B cell (primary cell): ENCODE data around the gene CACNB2. TPM values are rescaled to one million over a fixed set of nuclear protein-coding genes. Genes with fewer than 3 reads are reported as not detected.

Experiments used
- ATAC-seq: fragments of 200-7000 bp; cut with Tn5 transposase; one replicate; pipeline ENCODE4 v1.10.0; 2021; ENCODE audit warnings: low read depth, mild to moderate bottlenecking, moderate number of reproducible peaks, moderate library complexity
- CTCF ChIA-PET: fragments of 350-600 bp; sonication (Branson Sonifier 250); formaldehyde crosslinking; loops from one replicate; lab custom pipeline; 2021; ENCODE audit warnings: antibody characterized with exemption, inconsistent platforms; lab: Charles Lee
- POLR2A ChIA-PET: fragments of 350-600 bp; sonication (Branson Sonifier 250); formaldehyde crosslinking; loops from one replicate; lab custom pipeline; 2021; ENCODE audit warnings: antibody characterized with exemption; lab: Charles Lee
- DNase-seq: peaks from one replicate; pipeline ENCODE4 v3.0.0; 2013
- H2AFZ ChIP-seq: 2 replicates; pipeline ENCODE4 v1.6.1; 2012; ENCODE audit warnings: mild to moderate bottlenecking, low read depth, low read length; ENCODE audit not compliant: insufficient read depth, poor library complexity, severe bottlenecking
- H3K27ac ChIP-seq, 2 donors: 1 replicate in 1 of 2; 2 replicates in 1 of 2; pipeline ENCODE4 v1.5.1; 2012 to 2013; ENCODE audit warnings: low read length in 2 of 2, mild to moderate bottlenecking in 2 of 2, moderate library complexity in 1 of 2
- H3K27me3 ChIP-seq, 4 experiments: fragments of 200-600 bp in 1 of 4; sonication (generic) in 1 of 4; replicated peaks in 1 of 4; 1 replicate in 2 of 4; 2 replicates in 2 of 4; pipeline versions ENCODE4 v1.6.1 to v1.7.0; 2013 to 2016; ENCODE audit warnings: low read length in 3 of 4, mild to moderate bottlenecking in 2 of 4, mixed read lengths in 1 of 4, moderate library complexity in 1 of 4; ENCODE audit not compliant: insufficient read depth in 4 of 4, control insufficient read depth in 3 of 4; ENCODE audit errors: control extremely low read depth in 1 of 4
- H3K36me3 ChIP-seq, 2 experiments: replicated peaks in 1 of 2; 1 replicate in 1 of 2; 2 replicates in 1 of 2; pipeline versions ENCODE4 v1.6.1 to v1.7.1; 2013; ENCODE audit warnings: low read length in 1 of 2; ENCODE audit not compliant: insufficient read depth in 2 of 2, control insufficient read depth in 1 of 2; ENCODE audit errors: control extremely low read depth in 1 of 2, extremely low read depth in 1 of 2
- H3K4me1 ChIP-seq, 2 donors: fragments of 200-600 bp in 1 of 2; sonication (generic) in 1 of 2; 1 replicate in 1 of 2; 2 replicates in 1 of 2; pipeline versions ENCODE4 v1.5.1 to v1.6.1; 2013 to 2017; ENCODE audit warnings: low read length in 2 of 2; ENCODE audit not compliant: control insufficient read depth in 2 of 2, insufficient read depth in 2 of 2
- H3K4me2 ChIP-seq: replicated peaks from 2 replicates; pipeline ENCODE3; 2012; ENCODE audit warnings: mild to moderate bottlenecking, low read depth, low read length; ENCODE audit not compliant: poor library complexity, severe bottlenecking
- H3K4me3 ChIP-seq, 5 experiments: fragments of 200-600 bp in 1 of 5; sonication (generic) in 1 of 5; 1 replicate in 3 of 5; 2 replicates in 2 of 5; pipeline versions ENCODE4 v1.5.1 to v1.7.0; 2011 to 2016; ENCODE audit warnings: low read length in 4 of 5, mild to moderate bottlenecking in 4 of 5, low read depth in 2 of 5, control low read depth in 1 of 5, moderate library complexity in 1 of 5; ENCODE audit not compliant: insufficient read depth in 1 of 5; ENCODE audit errors: control extremely low read depth in 1 of 5, extremely low read depth in 1 of 5
- H3K79me2 ChIP-seq: fragments of 200-600 bp; sonication (generic); one replicate; pipeline ENCODE4 v1.6.0; 2016; ENCODE audit warnings: low read length; ENCODE audit not compliant: control insufficient read depth, insufficient read depth
- H3K9ac ChIP-seq: fragments of 200-600 bp; sonication (generic); 2 replicates; pipeline ENCODE4 v1.6.1; 2017; ENCODE audit warnings: mild to moderate bottlenecking, low read length, moderate library complexity
- H3K9me3 ChIP-seq, 3 donors: one replicate each; pipeline versions ENCODE4 v1.6.1 to v1.7.1; 2013; ENCODE audit warnings: low read length in 2 of 3; ENCODE audit not compliant: control insufficient read depth in 2 of 3, insufficient read depth in 1 of 3; ENCODE audit errors: control extremely low read depth in 1 of 3
- H4K20me1 ChIP-seq: 2 replicates; pipeline ENCODE4 v1.6.0; 2012; ENCODE audit warnings: mild to moderate bottlenecking, low read length; ENCODE audit not compliant: insufficient read depth, control insufficient read depth, poor library complexity, severe bottlenecking
- H3K27ac Mint-ChIP-seq: one replicate; pipeline ENCODE4 v1.8.0; 2021; ENCODE audit warnings: mixed read lengths
- H3K27me3 Mint-ChIP-seq: one replicate; pipeline ENCODE4 v1.8.0; 2021; ENCODE audit warnings: mixed read lengths
- H3K4me1 Mint-ChIP-seq: one replicate; pipeline ENCODE4 v1.8.0; 2021; ENCODE audit warnings: mixed read lengths
- H3K4me3 Mint-ChIP-seq: one replicate; pipeline ENCODE4 v1.8.0; 2021; ENCODE audit warnings: mixed read lengths
- H3K9me3 Mint-ChIP-seq: one replicate; pipeline ENCODE4 v1.8.0; 2022; ENCODE audit warnings: mixed read lengths; ENCODE audit not compliant: insufficient read depth
- EZH2 ChIP-seq: IDR thresholded peaks from 2 replicates; pipeline ENCODE4 v1.6.1; 2012; ENCODE audit warnings: borderline replicate concordance, low read depth, mild to moderate bottlenecking, moderate library complexity, low read length; ENCODE audit not compliant: insufficient read depth, poor library complexity, severe bottlenecking
- WGBS: methylation state at CpG from one replicate; pipeline ENCODE4 v1.1.5; 2013; ENCODE audit warnings: missing lambda C conversion rate; ENCODE audit not compliant: insufficient coverage; 5-methylcytosine and 5-hydroxymethylcytosine counted together
- intact Hi-C: fragments of 100-400 bp; cut with micrococcal nuclease; formaldehyde crosslinking; loops from one replicate; pipeline ENCODE4 v1.10.0; 2022
- polyA plus RNA-seq: library from polyadenylated mRNA; depleted of rRNA; stranded (reverse); fragments of >200 nt; gene quantifications from 2 replicates; pipeline ENCODE4 v1.2.3, GENCODE V29; 2012
- total RNA-seq, 2 donors: library from RNA; stranded (reverse); fragments of 120-200 nt in 1 of 2; gene quantifications; 1 replicate in 1 of 2; 2 replicates in 1 of 2; pipeline versions ENCODE4 v1.2.3 to v1.2.4, GENCODE V29; 2013 to 2022
- TF ChIP-seq, protein P1 (sequence below): fragments of 200-600 bp; IDR thresholded peaks from one replicate; pipeline ENCODE4 v1.8.0; 2022; ENCODE audit warnings: antibody characterized with exemption, mild to moderate bottlenecking

Gene CACNB2
- total and polyA plus RNA-seq, 2 donors (not counting 1 experiment from before 2014, with no cell fraction given), result not detected

DNA sequence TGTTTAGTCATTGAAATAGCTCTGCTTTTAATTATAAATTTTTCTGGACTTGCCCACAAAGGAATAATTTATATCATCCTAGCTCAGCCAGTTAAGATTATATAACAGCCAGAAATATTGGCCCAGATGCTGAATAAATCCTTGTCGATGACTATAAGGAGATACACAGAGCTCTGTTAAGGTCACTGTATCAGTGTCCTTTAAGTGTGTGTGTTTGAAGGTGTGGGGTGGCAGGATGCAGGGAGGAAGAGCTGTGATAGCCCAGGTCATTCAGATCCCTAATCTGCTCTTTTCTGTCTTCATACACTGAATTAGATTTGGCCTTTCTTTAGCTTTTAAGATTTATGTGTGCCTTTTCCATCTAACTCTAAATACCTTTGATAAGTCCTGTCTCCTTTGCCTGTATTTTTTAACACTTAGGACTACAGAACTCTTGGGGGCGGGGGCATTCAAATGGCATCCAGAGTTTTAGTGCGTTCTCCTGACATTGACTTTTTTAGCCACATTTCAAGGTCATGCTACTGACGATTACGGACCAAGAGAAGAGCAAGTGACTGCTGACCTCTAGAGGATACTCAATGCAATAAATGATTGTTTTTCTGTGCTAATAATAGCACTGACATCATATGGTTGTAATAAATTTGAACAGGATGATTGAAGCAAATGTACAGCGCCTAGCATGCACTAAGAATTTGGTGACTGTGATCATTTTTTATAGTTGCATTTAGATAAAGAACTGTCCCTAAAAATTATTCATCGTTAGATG lies 172.3 kb downstream of the CACNB2 start:
- no peak overlapping the region for H2AFZ ChIP-seq
- H3K9me3 Mint-ChIP-seq, result no peaks in the 10 kb centered on the region
- 20% methylated on average over 3 of the region's 7 CpGs for WGBS
- no peaks in the 10 kb centered on the region for H3K9me3 ChIP-seq
- no peaks in the 10 kb centered on the region for H3K27me3 ChIP-seq
- no peak overlapping the region for H3K27ac ChIP-seq
- ChIA-PET POLR2A (no interaction called here), CTCF (no interaction called here)
- H3K4me1 Mint-ChIP-seq, result no peaks in the 10 kb centered on the region
- no peaks in the 10 kb centered on the region for H3K27me3 Mint-ChIP-seq
- H3K9ac ChIP-seq, result no peak overlapping the region
- ATAC-seq (no peak), DNase-seq (peak; percentile 12)
- no peak overlapping the region for H3K4me3 Mint-ChIP-seq
- H4K20me1 ChIP-seq, result no peaks in the 10 kb centered on the region
- H3K4me3 ChIP-seq, result no peak overlapping the region
- H3K79me2 ChIP-seq, result no peaks in the 10 kb centered on the region
- no peak overlapping the region for H3K4me2 ChIP-seq
- H3K36me3 ChIP-seq, result no peaks in the 10 kb centered on the region
- no peaks in the 10 kb centered on the region for H3K4me1 ChIP-seq
- TF ChIP-seq, protein P1, sequence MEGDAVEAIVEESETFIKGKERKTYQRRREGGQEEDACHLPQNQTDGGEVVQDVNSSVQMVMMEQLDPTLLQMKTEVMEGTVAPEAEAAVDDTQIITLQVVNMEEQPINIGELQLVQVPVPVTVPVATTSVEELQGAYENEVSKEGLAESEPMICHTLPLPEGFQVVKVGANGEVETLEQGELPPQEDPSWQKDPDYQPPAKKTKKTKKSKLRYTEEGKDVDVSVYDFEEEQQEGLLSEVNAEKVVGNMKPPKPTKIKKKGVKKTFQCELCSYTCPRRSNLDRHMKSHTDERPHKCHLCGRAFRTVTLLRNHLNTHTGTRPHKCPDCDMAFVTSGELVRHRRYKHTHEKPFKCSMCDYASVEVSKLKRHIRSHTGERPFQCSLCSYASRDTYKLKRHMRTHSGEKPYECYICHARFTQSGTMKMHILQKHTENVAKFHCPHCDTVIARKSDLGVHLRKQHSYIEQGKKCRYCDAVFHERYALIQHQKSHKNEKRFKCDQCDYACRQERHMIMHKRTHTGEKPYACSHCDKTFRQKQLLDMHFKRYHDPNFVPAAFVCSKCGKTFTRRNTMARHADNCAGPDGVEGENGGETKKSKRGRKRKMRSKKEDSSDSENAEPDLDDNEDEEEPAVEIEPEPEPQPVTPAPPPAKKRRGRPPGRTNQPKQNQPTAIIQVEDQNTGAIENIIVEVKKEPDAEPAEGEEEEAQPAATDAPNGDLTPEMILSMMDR, result no peak
- TF ChIP-seq EZH2, result no peak
- H3K27ac Mint-ChIP-seq, result no peak overlapping the region
- intact Hi-C loops, result no loop called here

DNA sequence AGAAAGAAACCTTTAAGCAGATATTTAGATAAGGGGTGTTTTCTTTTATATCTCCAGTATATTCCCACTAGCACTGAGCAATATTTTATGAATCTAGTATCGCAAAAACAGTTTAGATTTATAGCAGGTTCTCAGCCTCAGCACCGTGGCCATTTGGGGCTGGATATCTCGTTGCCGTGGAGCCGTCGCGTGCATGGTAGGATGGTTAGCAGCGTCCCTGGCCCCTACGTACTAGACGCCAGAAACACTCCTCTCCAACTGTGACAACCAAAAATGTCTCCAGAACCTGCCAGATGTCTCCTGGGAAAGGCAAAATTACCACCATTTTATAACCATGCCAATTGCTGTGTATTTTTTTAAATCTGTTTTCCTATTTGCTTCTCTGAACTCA lies 172.9 kb downstream of the CACNB2 start:
- Histone ChIP-seq H3K4me2 (no peak overlapping the region), H3K9me3 (no peaks in the 10 kb centered on the region), H3K27ac (no peak overlapping the region), H3K36me3 (no peaks in the 10 kb centered on the region), H3K9ac (no peak overlapping the region), H2AFZ (no peak overlapping the region), H3K27me3 (no peaks in the 10 kb centered on the region), H4K20me1 (no peaks in the 10 kb centered on the region), H3K4me3 (no peak overlapping the region), H3K79me2 (no peaks in the 10 kb centered on the region), H3K4me1 (no peaks in the 10 kb centered on the region)
- H3K9me3 Mint-ChIP-seq, result no peaks in the 10 kb centered on the region
- ChIA-PET POLR2A (no interaction called here), CTCF (no interaction called here)
- TF ChIP-seq EZH2, result no peak
- TF ChIP-seq, protein P1, result no peak
- no peaks in the 10 kb centered on the region for H3K4me1 Mint-ChIP-seq
- 90% methylated on average over 9 of the region's 10 CpGs for WGBS
- no peaks in the 10 kb centered on the region for H3K27me3 Mint-ChIP-seq
- no peak for DNase-seq
- H3K27ac Mint-ChIP-seq, result no peak overlapping the region
- intact Hi-C loops, result no loop called here
- ATAC-seq, result no peak
- no peak overlapping the region for H3K4me3 Mint-ChIP-seq
